Mesenchymal stem cell (in vitro differentiated cells and primary cell): ENCODE data around the gene PCDHA7.
"Not testable (repeated sequence)": the region's sequence is repeated elsewhere in the genome, so short reads cannot be mapped to it uniquely, and the experiment has no call there.

Experiments used
- DNase-seq: peaks from one replicate; pipeline ENCODE4 v3.0.0-alpha.2; 2013
- H2AFZ ChIP-seq: one replicate; pipeline ENCODE4 v1.6.1; 2013; ENCODE audit warnings: low read depth, mild to moderate bottlenecking, control low read depth, inconsistent platforms, low read length, moderate library complexity
- H2AK5ac ChIP-seq: 2 replicates; pipeline ENCODE4 v1.6.1; 2013; ENCODE audit warnings: low read length, moderate library complexity, mild to moderate bottlenecking, inconsistent platforms; ENCODE audit not compliant: severe bottlenecking
- H2BK120ac ChIP-seq: one replicate; pipeline ENCODE4 v1.6.1; 2013; ENCODE audit warnings: low read depth, mild to moderate bottlenecking, inconsistent platforms, low read length, moderate library complexity
- H2BK12ac ChIP-seq, 2 experiments: one replicate each; pipeline ENCODE4 v1.6.1; 2013; ENCODE audit warnings: inconsistent platforms in 2 of 2, low read length in 2 of 2, mild to moderate bottlenecking in 2 of 2, moderate library complexity in 2 of 2, control low read depth in 1 of 2
- H2BK15ac ChIP-seq: one replicate; pipeline ENCODE4 v1.6.1; 2013; ENCODE audit warnings: mild to moderate bottlenecking, low read depth, inconsistent platforms; ENCODE audit not compliant: poor library complexity, severe bottlenecking
- H2BK5ac ChIP-seq: 2 replicates; pipeline ENCODE4 v1.6.1; 2013; ENCODE audit warnings: low read depth, mild to moderate bottlenecking, low read length, control low read depth, inconsistent platforms; ENCODE audit not compliant: poor library complexity, severe bottlenecking
- H3K14ac ChIP-seq, 2 experiments: one replicate each; pipeline ENCODE4 v1.6.1; 2013; ENCODE audit warnings: inconsistent platforms in 2 of 2, low read length in 2 of 2, control low read depth in 1 of 2, mild to moderate bottlenecking in 1 of 2, moderate library complexity in 1 of 2
- H3K18ac ChIP-seq, 2 experiments: one replicate each; pipeline ENCODE4 v1.6.1; 2013; ENCODE audit warnings: inconsistent platforms in 2 of 2, low read length in 2 of 2, control low read depth in 1 of 2, low read depth in 1 of 2, mild to moderate bottlenecking in 1 of 2
- H3K23ac ChIP-seq, 2 experiments: one replicate each; pipeline ENCODE4 v1.6.1; 2013; ENCODE audit warnings: inconsistent platforms in 2 of 2, low read length in 2 of 2, mild to moderate bottlenecking in 2 of 2, moderate library complexity in 2 of 2, control low read depth in 1 of 2
- H3K27ac ChIP-seq: 2 replicates; pipeline ENCODE4 v1.5.1; 2013; ENCODE audit warnings: mild to moderate bottlenecking, moderate library complexity, low read length, control low read depth, inconsistent platforms; ENCODE audit not compliant: poor library complexity, severe bottlenecking
- H3K27me3 ChIP-seq, 2 experiments: 2 replicates each; pipeline versions ENCODE4 v1.6.1 to v1.7.0; 2013; ENCODE audit warnings: low read length in 2 of 2, mild to moderate bottlenecking in 2 of 2, moderate library complexity in 2 of 2, control low read depth in 1 of 2, inconsistent platforms in 1 of 2; ENCODE audit not compliant: control insufficient read depth in 1 of 2, insufficient read depth in 1 of 2
- H3K36me3 ChIP-seq, 2 experiments: 2 replicates each; pipeline versions ENCODE4 v1.6.1 to v1.7.0; 2013; ENCODE audit warnings: low read length in 2 of 2, control low read depth in 1 of 2, inconsistent platforms in 1 of 2, low read depth in 1 of 2, mild to moderate bottlenecking in 1 of 2; ENCODE audit not compliant: insufficient read depth in 2 of 2, control insufficient read depth in 1 of 2
- H3K4ac ChIP-seq, 2 experiments: one replicate each; pipeline ENCODE4 v1.6.1; 2013; ENCODE audit warnings: inconsistent platforms in 2 of 2, low read length in 2 of 2, mild to moderate bottlenecking in 2 of 2, moderate library complexity in 2 of 2, control low read depth in 1 of 2, low read depth in 1 of 2
- H3K4me1 ChIP-seq: 2 replicates; pipeline ENCODE4 v1.6.1; 2013; ENCODE audit warnings: low read depth, low read length, control low read depth; ENCODE audit not compliant: control insufficient read depth, insufficient read depth
- H3K4me2 ChIP-seq: 2 replicates; pipeline ENCODE4 v1.6.1; 2013; ENCODE audit warnings: low read length, mild to moderate bottlenecking, inconsistent platforms; ENCODE audit not compliant: poor library complexity, severe bottlenecking
- H3K4me3 ChIP-seq, 2 experiments: 2 replicates each; pipeline versions ENCODE4 v1.5.1 to v1.7.0; 2013; ENCODE audit warnings: low read length in 2 of 2, mild to moderate bottlenecking in 2 of 2, control low read depth in 1 of 2, low read depth in 1 of 2; ENCODE audit not compliant: insufficient read depth in 1 of 2
- H3K79me1 ChIP-seq: replicated peaks from 2 replicates; pipeline ENCODE4 v1.6.1; 2013; ENCODE audit warnings: mild to moderate bottlenecking, control low read depth, low read length, inconsistent platforms; ENCODE audit not compliant: poor library complexity, severe bottlenecking
- H3K9ac ChIP-seq: 2 replicates; pipeline ENCODE4 v1.7.0; 2013; ENCODE audit warnings: mild to moderate bottlenecking, low read length, moderate library complexity
- H3K9me3 ChIP-seq: 2 replicates; pipeline ENCODE4 v1.7.0; 2013; ENCODE audit warnings: mild to moderate bottlenecking, low read length; ENCODE audit not compliant: control insufficient read depth
- H4K8ac ChIP-seq: one replicate; pipeline ENCODE4 v1.6.1; 2013; ENCODE audit warnings: inconsistent platforms, mild to moderate bottlenecking, low read length, moderate library complexity
- H4K91ac ChIP-seq: one replicate; pipeline ENCODE4 v1.6.1; 2013; ENCODE audit warnings: mild to moderate bottlenecking, low read length, inconsistent platforms
- WGBS: methylation state at CpG from one replicate; pipeline ENCODE4 v1.1.7; 2013; ENCODE audit warnings: mixed read lengths; 5-methylcytosine and 5-hydroxymethylcytosine counted together

The PCDHA7 gene

DNA sequence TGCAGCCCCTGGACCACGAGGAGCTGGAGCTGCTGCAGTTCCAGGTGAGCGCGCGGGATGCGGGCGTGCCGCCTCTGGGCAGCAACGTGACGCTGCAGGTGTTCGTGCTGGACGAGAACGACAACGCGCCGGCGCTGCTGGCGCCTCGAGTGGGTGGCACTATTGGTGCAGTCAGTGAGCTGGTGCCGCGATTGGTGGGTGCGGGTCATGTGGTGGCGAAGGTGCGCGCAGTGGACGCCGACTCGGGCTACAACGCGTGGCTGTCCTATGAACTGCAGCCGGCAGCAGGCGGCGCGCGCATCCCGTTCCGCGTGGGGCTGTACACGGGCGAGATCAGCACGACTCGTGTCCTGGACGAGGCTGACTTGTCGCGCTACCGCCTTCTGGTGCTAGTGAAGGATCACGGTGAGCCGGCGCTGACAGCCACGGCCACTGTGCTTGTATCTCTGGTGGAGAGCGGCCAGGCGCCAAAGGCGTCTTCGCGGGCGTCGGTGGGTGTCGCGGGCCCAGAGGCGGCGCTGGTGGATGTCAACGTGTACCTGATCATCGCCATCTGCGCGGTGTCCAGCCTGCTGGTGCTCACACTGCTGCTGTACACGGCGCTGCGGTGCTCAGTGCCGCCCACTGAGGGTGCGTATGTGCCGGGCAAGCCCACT, 46.1 kb upstream of the PCDHA7 start:
- not testable (repeated sequence) for H3K4me2 ChIP-seq, H3K27ac ChIP-seq, DNase-seq, H2BK12ac ChIP-seq, H3K23ac ChIP-seq, H3K27me3 ChIP-seq, H3K79me1 ChIP-seq, H2AK5ac ChIP-seq, H3K36me3 ChIP-seq, H3K4ac ChIP-seq, H3K4me1 ChIP-seq, H2BK5ac ChIP-seq, H4K8ac ChIP-seq, H3K4me3 ChIP-seq, H4K91ac ChIP-seq, H3K9ac ChIP-seq, H3K14ac ChIP-seq, H3K18ac ChIP-seq, H2AFZ ChIP-seq, H2BK15ac ChIP-seq, H2BK120ac ChIP-seq
- 96% methylated on average over 70 of the region's 70 CpGs for WGBS
- peaks cover 82% of the 10 kb centered on the region for H3K9me3 ChIP-seq

DNA sequence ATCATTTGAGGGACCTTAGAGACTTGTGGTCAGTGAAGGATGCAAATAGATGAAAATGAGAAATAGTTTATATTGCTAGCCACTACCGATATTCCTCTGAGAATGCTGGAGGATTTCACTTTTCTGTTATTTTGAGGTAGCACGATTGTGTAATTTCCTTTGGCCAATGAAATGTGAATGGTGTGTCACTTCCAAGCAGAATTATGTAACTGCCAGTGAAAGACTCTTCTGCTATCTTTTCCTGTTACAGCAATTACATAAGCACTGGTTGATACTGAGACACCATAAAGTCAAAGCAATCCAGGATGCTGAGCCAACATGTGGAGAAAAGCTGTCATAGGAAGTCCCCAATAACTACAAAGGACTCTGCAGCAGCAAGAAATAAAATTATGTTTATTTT, 43.0 kb upstream of the PCDHA7 start:
- no peak overlapping the region for H4K91ac ChIP-seq
- no peak overlapping the region for H2AK5ac ChIP-seq
- DNase-seq = no peak
- no peak overlapping the region for H3K9ac ChIP-seq
- no peaks in the 10 kb centered on the region for H3K79me1 ChIP-seq
- no peak overlapping the region for H4K8ac ChIP-seq
- no peak overlapping the region for H3K23ac ChIP-seq
- no peak overlapping the region for H3K4me2 ChIP-seq
- no peak overlapping the region for H3K27ac ChIP-seq
- no peaks in the 10 kb centered on the region for H3K4me1 ChIP-seq
- H3K4me3 ChIP-seq = no peak overlapping the region
- H2BK5ac ChIP-seq = no peak overlapping the region
- H3K18ac ChIP-seq = no peak overlapping the region
- no peaks in the 10 kb centered on the region for H3K36me3 ChIP-seq
- H2BK120ac ChIP-seq = no peak overlapping the region
- H2BK15ac ChIP-seq = no peak overlapping the region
- peaks cover 85% of the 10 kb centered on the region for H3K9me3 ChIP-seq
- 93% methylated on average over 2 of the region's 2 CpGs for WGBS
- H3K4ac ChIP-seq = no peak overlapping the region
- no peak overlapping the region for H2BK12ac ChIP-seq
- H3K14ac ChIP-seq = no peak overlapping the region
- no peaks in the 10 kb centered on the region for H3K27me3 ChIP-seq
- H2AFZ ChIP-seq = no peak overlapping the region

DNA sequence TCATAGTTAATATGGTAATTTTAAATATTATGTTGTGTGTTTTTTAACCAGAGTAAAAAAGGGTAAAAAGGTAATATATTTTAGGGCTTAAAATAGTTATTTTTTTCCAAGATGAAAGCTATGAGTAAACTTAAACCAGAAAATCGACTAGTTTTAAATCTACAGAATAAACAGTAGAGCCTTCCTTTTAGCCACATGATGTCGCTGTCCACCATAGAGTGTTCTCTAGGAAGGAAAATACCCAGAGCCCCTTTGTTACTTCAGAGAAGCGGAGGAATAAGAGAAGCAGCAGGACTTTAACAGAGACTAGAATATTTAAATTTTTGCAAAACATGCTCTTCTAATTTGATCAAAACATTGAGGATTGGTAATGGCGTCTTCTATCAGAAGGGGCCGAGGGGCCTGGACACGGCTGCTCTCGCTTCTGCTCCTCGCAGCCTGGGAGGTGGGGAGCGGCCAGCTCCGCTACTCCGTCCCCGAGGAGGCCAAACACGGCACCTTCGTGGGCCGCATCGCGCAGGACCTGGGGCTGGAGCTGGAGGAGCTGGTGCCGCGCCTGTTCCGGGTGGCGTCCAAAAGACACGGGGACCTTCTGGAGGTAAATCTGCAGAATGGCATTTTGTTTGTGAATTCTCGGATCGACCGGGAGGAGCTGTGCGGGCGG, 39.3 kb upstream of the PCDHA7 start, which contains the start of gene PCDHA2:
TSS of gene PCDHA2 (plus strand) at position 258 of the 664 bp plus-strand sequence.
- H3K23ac ChIP-seq = no peak within 1 kb of the TSS
- peak within 1 kb of the TSS; percentile 18 to 54 for H3K4me3 ChIP-seq
- H4K8ac ChIP-seq = no peak within 1 kb of the TSS
- peaks cover 75% of the 10 kb centered on the region for H3K9me3 ChIP-seq
- no peak within 1 kb of the TSS for H3K14ac ChIP-seq
- no peak within 1 kb of the TSS for H2BK120ac ChIP-seq
- H2AFZ ChIP-seq = peak within 1 kb of the TSS; percentile 19
- H3K79me1 ChIP-seq = no peaks in the 10 kb centered on the region
- H4K91ac ChIP-seq = no peak within 1 kb of the TSS
- H3K36me3 ChIP-seq = peaks cover 0 to 8% of the 10 kb centered on the region in 2 experiments
- H3K18ac ChIP-seq = no peak within 1 kb of the TSS
- peak within 1 kb of the TSS; percentile 61 for H3K4me2 ChIP-seq
- peak; percentile 73 for DNase-seq
- no peak within 1 kb of the TSS for H2BK15ac ChIP-seq
- no peak within 1 kb of the TSS for H3K27ac ChIP-seq
- H3K9ac ChIP-seq = no peak within 1 kb of the TSS
- no peak within 1 kb of the TSS for H3K4ac ChIP-seq
- no peak within 1 kb of the TSS for H2BK12ac ChIP-seq
- WGBS = 38% methylated on average over 26 of the region's 27 CpGs
- H3K27me3 ChIP-seq = no peaks in the 10 kb centered on the region
- H2AK5ac ChIP-seq = no peak within 1 kb of the TSS
- H3K4me1 ChIP-seq = no peaks in the 10 kb centered on the region
- no peak within 1 kb of the TSS for H2BK5ac ChIP-seq

DNA sequence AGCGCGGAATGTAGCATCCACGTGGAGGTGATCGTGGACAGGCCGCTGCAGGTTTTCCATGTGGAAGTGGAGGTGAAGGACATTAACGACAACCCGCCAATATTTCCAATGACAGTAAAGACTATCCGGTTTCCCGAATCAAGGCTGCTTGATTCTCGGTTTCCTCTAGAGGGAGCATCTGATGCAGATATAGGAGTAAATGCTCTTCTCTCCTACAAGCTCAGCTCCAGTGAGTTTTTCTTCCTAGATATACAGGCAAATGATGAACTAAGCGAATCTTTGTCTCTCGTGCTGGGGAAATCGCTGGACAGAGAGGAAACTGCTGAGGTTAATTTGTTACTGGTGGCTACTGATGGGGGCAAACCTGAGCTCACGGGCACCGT, 38.8 kb upstream of the PCDHA7 start:
- no peaks in the 10 kb centered on the region for H3K27me3 ChIP-seq
- DNase-seq = peak; percentile 69
- no peak overlapping the region for H2BK12ac ChIP-seq
- H2BK15ac ChIP-seq = no peak overlapping the region
- peak overlapping the region in 1 of 2 experiments; percentile 54 for H3K4me3 ChIP-seq
- H3K4ac ChIP-seq = no peak overlapping the region
- no peak overlapping the region for H2BK5ac ChIP-seq
- H3K27ac ChIP-seq = no peak overlapping the region
- H2BK120ac ChIP-seq = no peak overlapping the region
- H2AK5ac ChIP-seq = no peak overlapping the region
- peak overlapping the region; percentile 61 for H3K4me2 ChIP-seq
- H3K79me1 ChIP-seq = no peaks in the 10 kb centered on the region
- no peak overlapping the region for H4K91ac ChIP-seq
- no peak overlapping the region for H3K9ac ChIP-seq
- H3K14ac ChIP-seq = no peak overlapping the region
- H3K36me3 ChIP-seq = peaks cover 0 to 8% of the 10 kb centered on the region in 2 experiments
- 21% methylated on average over 12 of the region's 15 CpGs for WGBS
- H3K9me3 ChIP-seq = peaks cover 72% of the 10 kb centered on the region
- H3K23ac ChIP-seq = no peak overlapping the region
- peak overlapping the region; percentile 19 for H2AFZ ChIP-seq
- no peaks in the 10 kb centered on the region for H3K4me1 ChIP-seq
- no peak overlapping the region for H4K8ac ChIP-seq
- no peak overlapping the region for H3K18ac ChIP-seq
